Measurements from ENCODE around the gene GRID1. TPM values are rescaled to one million over a fixed set of nuclear protein-coding genes. Genes with fewer than 3 reads are reported as not detected.

Gene GRID1
- total and polyA plus RNA-seq, 10 of the 15 experiments (the other 5 are each of a cell fraction or from before 2014, with no cell fraction given), result 0.04 to 0.62 (median 0.08) TPM; not detected in 5

DNA sequence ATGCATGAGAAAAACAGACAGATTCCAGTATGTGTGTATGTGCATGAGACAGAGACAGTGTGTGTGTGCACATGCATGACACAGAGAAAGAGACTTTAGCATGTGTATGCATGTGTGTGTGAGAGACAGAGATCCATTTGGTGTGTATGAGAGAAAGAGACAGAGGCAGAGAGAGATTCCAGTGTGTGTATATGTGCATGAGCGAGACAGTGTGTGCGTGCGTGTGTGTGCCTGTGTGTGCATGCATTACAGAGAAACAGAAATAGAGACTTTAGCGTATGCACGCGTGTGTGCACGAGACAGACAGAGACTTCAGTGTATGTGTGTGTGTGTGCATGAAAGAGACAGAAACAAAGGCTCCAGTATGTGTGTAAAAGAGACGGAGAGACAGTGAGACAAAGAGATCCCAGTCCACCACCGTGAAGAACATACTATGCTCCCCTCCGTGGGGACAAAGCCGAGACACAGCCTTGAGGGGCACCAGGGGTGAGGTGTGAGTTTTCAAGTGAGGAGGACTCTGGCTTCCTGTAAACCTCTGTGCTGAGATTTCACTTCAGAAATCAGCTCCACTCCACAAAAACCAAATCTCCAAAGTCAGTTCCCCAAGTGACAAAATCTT lies 188.9 kb downstream of the GRID1 start:
- in situ Hi-C loops (cut with MboI) (no loop called here), intact Hi-C loops (cut with micrococcal nuclease; ENCODE audit: unreplicated experiment) (no loop called here)
- Histone ChIP-seq H3K27ac (ENCODE audit: control insufficient read depth, insufficient read depth) (no peak overlapping the region), H3K36me3 (ENCODE audit: control insufficient read depth in 2 of 2, insufficient read depth in 2 of 2, low read length in 1 of 2) (no peaks in the 10 kb centered on the region), H3K4me1 (ENCODE audit: control insufficient read depth, insufficient read depth, low read length) (no peaks in the 10 kb centered on the region), H2AFZ (ENCODE audit: control insufficient read depth, low read depth, low read length) (no peak overlapping the region), H3K27me3 (replicated peaks in 1 of 2; ENCODE audit: control insufficient read depth in 2 of 2, insufficient read depth in 2 of 2, low read length in 1 of 2) (peaks cover 0 to 7% of the 10 kb centered on the region in 2 experiments), H3K79me2 (ENCODE audit: control insufficient read depth, insufficient read depth, low read length) (no peaks in the 10 kb centered on the region), H3K4me2 (ENCODE audit: control insufficient read depth, insufficient read depth) (no peak overlapping the region), H4K20me1 (ENCODE audit: control insufficient read depth, insufficient read depth) (no peaks in the 10 kb centered on the region), H3K4me3 (no peak overlapping the region), H3K9ac (ENCODE audit: control insufficient read depth, insufficient read depth, low read length) (no peak overlapping the region), H3K9me3 (replicated peaks; ENCODE audit: control insufficient read depth, insufficient read depth, low read length) (no peaks in the 10 kb centered on the region)
- DNase-seq (ENCODE audit: low read depth, low spot score), result no peak
- ChIA-PET RAD21 (ENCODE audit: unreplicated experiment) (no interaction called here), SMC1A (ENCODE audit: uncharacterized antibody, unreplicated experiment) (no interaction called here), CTCF (no interaction called here), POLR2A (no interaction called here)
- TF ChIP-seq, protein P1, sequence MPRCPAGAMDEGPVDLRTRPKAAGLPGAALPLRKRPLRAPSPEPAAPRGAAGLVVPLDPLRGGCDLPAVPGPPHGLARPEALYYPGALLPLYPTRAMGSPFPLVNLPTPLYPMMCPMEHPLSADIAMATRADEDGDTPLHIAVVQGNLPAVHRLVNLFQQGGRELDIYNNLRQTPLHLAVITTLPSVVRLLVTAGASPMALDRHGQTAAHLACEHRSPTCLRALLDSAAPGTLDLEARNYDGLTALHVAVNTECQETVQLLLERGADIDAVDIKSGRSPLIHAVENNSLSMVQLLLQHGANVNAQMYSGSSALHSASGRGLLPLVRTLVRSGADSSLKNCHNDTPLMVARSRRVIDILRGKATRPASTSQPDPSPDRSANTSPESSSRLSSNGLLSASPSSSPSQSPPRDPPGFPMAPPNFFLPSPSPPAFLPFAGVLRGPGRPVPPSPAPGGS (IDR thresholded peaks at IDR 0.05; ENCODE audit: borderline replicate concordance, insufficient read depth, low read depth, low read length, poor library complexity, severe bottlenecking), result peak; percentile 19
- no peak for TF ChIP-seq LARP7 (IDR thresholded peaks at IDR 0.05)
- no peak for TF ChIP-seq MXI1 (IDR thresholded peaks at IDR 0.05; ENCODE audit: low read depth, low read length)
- no peak for ATAC-seq
- FAIRE-seq, result no peak
- no TSS peak for BruUV-seq (replicated peaks)
- WGBS (ENCODE audit: insufficient coverage, insufficient replicate concordance, low lambda C conversion rate, missing lambda C conversion rate), result 57% methylated on average over 11 of the region's 11 CpGs

DNA sequence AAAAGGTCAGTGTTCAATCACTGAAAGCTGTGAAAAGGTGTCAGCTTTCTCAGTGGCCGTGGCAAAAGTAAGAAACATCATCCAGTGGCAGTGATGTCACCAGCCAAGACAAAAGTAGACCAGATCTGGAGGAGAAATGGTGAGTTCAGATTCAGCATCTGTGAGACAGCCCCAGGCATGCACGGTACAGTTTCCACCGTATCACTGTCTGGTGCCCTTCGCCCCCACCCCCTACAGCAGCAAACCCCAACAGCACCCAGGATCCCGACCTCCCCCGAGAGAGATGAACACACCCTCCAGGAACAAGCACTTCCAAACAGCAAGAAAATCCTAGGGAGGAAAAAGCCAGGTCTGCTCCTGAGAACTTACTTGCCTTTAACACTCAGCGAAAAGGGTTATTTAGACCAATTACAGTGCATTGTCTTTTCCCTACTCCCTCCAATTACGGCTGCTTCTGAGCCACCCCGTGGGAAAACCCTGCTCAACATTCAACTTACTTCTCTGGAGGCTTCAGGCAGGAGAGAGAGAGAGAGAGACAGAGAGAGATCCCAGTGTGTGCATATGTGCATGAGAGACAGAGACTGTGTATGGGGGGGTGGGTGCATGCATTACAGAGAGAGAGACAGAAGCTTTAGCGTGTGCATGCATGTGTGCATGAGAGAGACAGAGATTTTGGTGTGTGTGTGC lies 189.6 kb downstream of the GRID1 start:
- no peaks in the 10 kb centered on the region for H3K36me3 ChIP-seq (ENCODE audit: control insufficient read depth in 2 of 2, insufficient read depth in 2 of 2, low read length in 1 of 2)
- in situ Hi-C loops (cut with MboI) (no loop called here), intact Hi-C loops (cut with micrococcal nuclease; ENCODE audit: unreplicated experiment) (no loop called here)
- H2AFZ ChIP-seq (ENCODE audit: control insufficient read depth, low read depth, low read length), result no peak overlapping the region
- ChIA-PET POLR2A (no interaction called here), RAD21 (ENCODE audit: unreplicated experiment) (no interaction called here), SMC1A (ENCODE audit: uncharacterized antibody, unreplicated experiment) (no interaction called here), CTCF (no interaction called here)
- H3K4me3 ChIP-seq, result no peak overlapping the region
- H3K4me1 ChIP-seq (ENCODE audit: control insufficient read depth, insufficient read depth, low read length), result no peaks in the 10 kb centered on the region
- no peaks in the 10 kb centered on the region for H4K20me1 ChIP-seq (ENCODE audit: control insufficient read depth, insufficient read depth)
- TF ChIP-seq EZH2 (IDR thresholded peaks at IDR 0.05; ENCODE audit: borderline replicate concordance, control insufficient read depth, low read depth, low read length) (no peak), ZBED1 (IDR thresholded peaks at IDR 0.05; ENCODE audit: borderline replicate concordance) (no peak), STAT3 (IDR thresholded peaks at IDR 0.05; ENCODE audit: low read depth, low read length) (no peak), SIN3A (IDR thresholded peaks at IDR 0.05; ENCODE audit: low read depth, low read length) (no peak), NRF1 (conservative IDR thresholded peaks at IDR 0.05; ENCODE audit: low read depth, low read length) (no peak), KAT2A (conservative IDR thresholded peaks at IDR 0.05; ENCODE audit: control insufficient read depth, low read depth, low read length) (no peak), NFYB (IDR thresholded peaks at IDR 0.05; ENCODE audit: insufficient read depth, low read depth, low read length) (no peak), SMAD1 (IDR thresholded peaks at IDR 0.05; ENCODE audit: low read depth, partially characterized antibody) (no peak), HDGF (IDR thresholded peaks at IDR 0.05) (no peak)
- TF ChIP-seq, protein P2, sequence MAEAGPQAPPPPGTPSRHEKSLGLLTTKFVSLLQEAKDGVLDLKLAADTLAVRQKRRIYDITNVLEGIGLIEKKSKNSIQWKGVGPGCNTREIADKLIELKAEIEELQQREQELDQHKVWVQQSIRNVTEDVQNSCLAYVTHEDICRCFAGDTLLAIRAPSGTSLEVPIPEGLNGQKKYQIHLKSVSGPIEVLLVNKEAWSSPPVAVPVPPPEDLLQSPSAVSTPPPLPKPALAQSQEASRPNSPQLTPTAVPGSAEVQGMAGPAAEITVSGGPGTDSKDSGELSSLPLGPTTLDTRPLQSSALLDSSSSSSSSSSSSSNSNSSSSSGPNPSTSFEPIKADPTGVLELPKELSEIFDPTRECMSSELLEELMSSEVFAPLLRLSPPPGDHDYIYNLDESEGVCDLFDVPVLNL (IDR thresholded peaks at IDR 0.05; ENCODE audit: low read depth, low read length), result no peak
- no peak for DNase-seq (ENCODE audit: low read depth, low spot score)
- no peaks in the 10 kb centered on the region for H3K79me2 ChIP-seq (ENCODE audit: control insufficient read depth, insufficient read depth, low read length)
- peaks cover 0 to 7% of the 10 kb centered on the region in 2 experiments for H3K27me3 ChIP-seq (replicated peaks in 1 of 2; ENCODE audit: control insufficient read depth in 2 of 2, insufficient read depth in 2 of 2, low read length in 1 of 2)
- no peaks in the 10 kb centered on the region for H3K9me3 ChIP-seq (replicated peaks; ENCODE audit: control insufficient read depth, insufficient read depth, low read length)
- H3K9ac ChIP-seq (ENCODE audit: control insufficient read depth, insufficient read depth, low read length), result no peak overlapping the region
- no peak for ATAC-seq
- H3K27ac ChIP-seq (ENCODE audit: control insufficient read depth, insufficient read depth), result no peak overlapping the region
- no peak for FAIRE-seq
- H3K4me2 ChIP-seq (ENCODE audit: control insufficient read depth, insufficient read depth), result no peak overlapping the region
- no TSS peak for BruUV-seq (replicated peaks)
- WGBS (ENCODE audit: insufficient coverage, insufficient replicate concordance, low lambda C conversion rate, missing lambda C conversion rate), result 27% methylated on average over 10 of the region's 10 CpGs
